ENCODE data around the gene BANP. TPM values are rescaled to one million over a fixed set of nuclear protein-coding genes. Genes with fewer than 3 reads are reported as not detected.
"Not testable (repeated sequence)": the region's sequence is repeated elsewhere in the genome, so short reads cannot be mapped to it uniquely, and the experiment has no call there.

The BANP gene
- total RNA-seq, 1 experiment from 2014 or later: 37.2 TPM

DNA sequence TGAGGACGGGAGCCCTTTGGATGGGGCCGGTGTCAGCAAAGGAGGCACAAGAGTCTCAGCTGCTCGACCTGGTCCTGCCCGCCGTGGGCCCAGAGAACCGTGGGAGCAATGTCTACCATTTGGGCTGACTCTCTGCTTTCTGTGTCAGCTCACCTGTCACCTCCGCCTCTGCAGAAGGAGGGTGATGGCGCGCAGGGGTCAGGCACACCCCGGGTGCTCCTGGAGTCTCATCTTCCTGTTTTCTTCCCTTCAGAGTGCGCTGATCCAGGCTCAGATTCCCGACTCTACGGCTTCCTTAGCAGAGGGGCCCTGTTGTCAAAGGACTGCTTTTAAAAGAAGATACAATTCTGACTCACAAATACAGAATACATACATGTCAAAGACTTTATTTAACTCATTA, 167.1 kb downstream of the BANP start:
- Histone ChIP-seq H3K4me3 (replicated peaks in 1 of 2; ENCODE audit: low read depth in 1 of 2, low read length in 2 of 2) (no peak overlapping the region), H3K4me2 (ENCODE audit: low read length) (peak overlapping the region; percentile 27; the same call in 1 of the 2 replicates)
- CTCF ChIA-PET: no interaction called here

DNA sequence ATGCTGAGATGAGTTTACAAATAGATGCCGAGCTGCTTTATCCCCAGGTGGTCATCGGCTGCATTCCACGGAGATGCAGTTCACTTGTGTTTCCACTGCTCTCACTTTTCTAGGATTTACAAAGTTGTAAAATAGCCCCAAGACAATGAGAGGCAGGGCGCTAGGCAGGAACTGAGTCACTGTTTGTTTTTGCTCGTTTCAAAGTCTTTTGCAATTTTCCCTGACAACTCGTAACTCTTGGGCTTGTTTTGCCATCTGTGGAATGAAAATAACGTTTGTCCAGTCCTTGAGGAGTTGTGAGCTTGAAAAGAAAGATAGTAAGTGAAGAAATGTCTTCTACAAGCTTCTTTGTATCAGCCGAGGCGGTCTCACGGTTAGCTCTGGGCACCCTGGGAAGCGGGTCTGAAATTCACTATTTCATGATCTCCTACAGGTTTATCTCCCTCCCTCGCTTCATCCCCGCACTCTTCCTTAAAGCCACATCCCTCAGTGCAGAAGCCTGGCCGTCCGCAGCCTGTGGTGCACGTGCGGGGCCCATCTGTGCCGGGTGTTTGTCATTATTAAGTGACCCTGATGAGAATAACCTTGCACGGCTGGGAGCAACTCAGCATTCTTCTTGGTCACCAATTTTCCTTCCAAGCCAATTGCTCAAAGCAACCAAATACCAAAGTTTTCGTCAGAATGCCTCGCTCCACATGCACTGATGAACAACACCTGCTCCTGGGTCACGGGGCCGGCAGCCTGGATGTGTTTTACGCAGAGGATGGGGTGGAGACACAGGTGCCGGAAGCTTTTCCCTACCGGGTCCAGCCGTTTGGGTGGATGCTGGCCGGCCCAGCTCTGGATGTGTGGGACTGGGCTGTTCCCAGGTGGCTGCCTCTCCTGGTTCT, 167.9 kb downstream of the BANP start:
- BruUV-seq (replicated peaks); H3K9ac ChIP-seq (ENCODE audit: low read length); H3K27me3 ChIP-seq (ENCODE audit: insufficient read depth, low read length); H3K4me3 ChIP-seq (replicated peaks in 1 of 2; ENCODE audit: low read depth in 1 of 2, low read length in 2 of 2); H3K27ac ChIP-seq (ENCODE audit: low read depth, low read length); intact Hi-C loops (cut with micrococcal nuclease); CTCF ChIA-PET; H2AFZ ChIP-seq (ENCODE audit: low read depth, low read length, poor library complexity, severe bottlenecking); H4K20me1 ChIP-seq (ENCODE audit: insufficient read depth); RAD21 ChIA-PET (ENCODE audit: low non-redundant PET in 1 of 2, low total read pairs in 2 of 2, uncharacterized antibody in 2 of 2, unreplicated experiment in 2 of 2); DNase-seq (ENCODE audit: low read depth, low spot score); POLR2A ChIA-PET; H3K36me3 ChIP-seq (ENCODE audit: control insufficient read depth in 1 of 2, insufficient read depth in 2 of 2, low read length in 2 of 2); H3K9me3 ChIP-seq (ENCODE audit: control insufficient read depth in 1 of 2, insufficient read depth in 1 of 2, low read depth in 1 of 2, low read length in 2 of 2); H3K9me2 ChIP-seq (ENCODE audit: insufficient read depth); H3K79me2 ChIP-seq (ENCODE audit: insufficient read depth, low read length): not testable (repeated sequence)
- ATAC-seq: peak; percentile 48
- Histone ChIP-seq H3K4me1 (ENCODE audit: control insufficient read depth in 1 of 2, insufficient read depth in 2 of 2, low read length in 2 of 2) (peaks cover 0 to 11% of the 10 kb centered on the region in 2 experiments; a peak in 2 of 4 replicates), H3K4me2 (ENCODE audit: low read length) (peak overlapping the region; percentile 27; the same call in 1 of the 2 replicates)

More for the DNA sequence above, 167.1 kb downstream of the BANP start:
- H3K36me3 ChIP-seq (ENCODE audit: control insufficient read depth in 1 of 2, insufficient read depth in 2 of 2, low read length in 2 of 2): no peaks in the 10 kb centered on the region
- H3K4me1 ChIP-seq (ENCODE audit: control insufficient read depth in 1 of 2, insufficient read depth in 2 of 2, low read length in 2 of 2): peaks cover 0 to 11% of the 10 kb centered on the region in 2 experiments; a peak in 2 of 4 replicates
- intact Hi-C loops (cut with micrococcal nuclease): no loop called here
- ChIA-PET POLR2A (no interaction called here), RAD21 (ENCODE audit: low non-redundant PET in 1 of 2, low total read pairs in 2 of 2, uncharacterized antibody in 2 of 2, unreplicated experiment in 2 of 2) (no interaction called here)
- H3K9me2 ChIP-seq (ENCODE audit: insufficient read depth): no peaks in the 10 kb centered on the region
- no peak for DNase-seq (ENCODE audit: low read depth, low spot score)
- H2AFZ ChIP-seq (ENCODE audit: low read depth, low read length, poor library complexity, severe bottlenecking): no peak overlapping the region
- BruUV-seq (replicated peaks): no TSS peak
- no peaks in the 10 kb centered on the region for H3K79me2 ChIP-seq (ENCODE audit: insufficient read depth, low read length)
- H3K27ac ChIP-seq (ENCODE audit: low read depth, low read length): no peak overlapping the region
- TF ChIP-seq POLR2A (IDR thresholded peaks at IDR 0.05; ENCODE audit: borderline replicate concordance, extremely low read depth, insufficient read depth, insufficient read length) (no peak), TCF7L2 (IDR thresholded peaks at IDR 0.05; ENCODE audit: borderline replicate concordance, extremely low read depth, insufficient read depth, insufficient read length) (no peak), SP1 (IDR thresholded peaks at IDR 0.05; ENCODE audit: low read depth) (no peak), RAD21 (IDR thresholded peaks at IDR 0.05; ENCODE audit: low read depth) (no peak), EGR1 (IDR thresholded peaks at IDR 0.05; ENCODE audit: low read depth) (no peak), JUND (IDR thresholded peaks at IDR 0.05) (no peak), YY1 (IDR thresholded peaks at IDR 0.05; ENCODE audit: extremely low read depth, insufficient replicate concordance, low read depth, low read length) (no peak), CEBPB (IDR thresholded peaks at IDR 0.05; ENCODE audit: low read depth) (no peak), ZFX (IDR thresholded peaks at IDR 0.05) (no peak), EZH2 (IDR thresholded peaks at IDR 0.05) (no peak), EZH2phosphoT487 (IDR thresholded peaks at IDR 0.05; ENCODE audit: borderline replicate concordance) (no peak)
- TF ChIP-seq, protein P1, sequence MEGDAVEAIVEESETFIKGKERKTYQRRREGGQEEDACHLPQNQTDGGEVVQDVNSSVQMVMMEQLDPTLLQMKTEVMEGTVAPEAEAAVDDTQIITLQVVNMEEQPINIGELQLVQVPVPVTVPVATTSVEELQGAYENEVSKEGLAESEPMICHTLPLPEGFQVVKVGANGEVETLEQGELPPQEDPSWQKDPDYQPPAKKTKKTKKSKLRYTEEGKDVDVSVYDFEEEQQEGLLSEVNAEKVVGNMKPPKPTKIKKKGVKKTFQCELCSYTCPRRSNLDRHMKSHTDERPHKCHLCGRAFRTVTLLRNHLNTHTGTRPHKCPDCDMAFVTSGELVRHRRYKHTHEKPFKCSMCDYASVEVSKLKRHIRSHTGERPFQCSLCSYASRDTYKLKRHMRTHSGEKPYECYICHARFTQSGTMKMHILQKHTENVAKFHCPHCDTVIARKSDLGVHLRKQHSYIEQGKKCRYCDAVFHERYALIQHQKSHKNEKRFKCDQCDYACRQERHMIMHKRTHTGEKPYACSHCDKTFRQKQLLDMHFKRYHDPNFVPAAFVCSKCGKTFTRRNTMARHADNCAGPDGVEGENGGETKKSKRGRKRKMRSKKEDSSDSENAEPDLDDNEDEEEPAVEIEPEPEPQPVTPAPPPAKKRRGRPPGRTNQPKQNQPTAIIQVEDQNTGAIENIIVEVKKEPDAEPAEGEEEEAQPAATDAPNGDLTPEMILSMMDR (IDR thresholded peaks at IDR 0.05 in 2 of 3, conservative IDR thresholded peaks at IDR 0.05 in 1 of 3; ENCODE audit: borderline replicate concordance in 1 of 3, insufficient read depth in 1 of 3, low read depth in 2 of 3, low read length in 2 of 3): no peak
- TF ChIP-seq, protein P2, sequence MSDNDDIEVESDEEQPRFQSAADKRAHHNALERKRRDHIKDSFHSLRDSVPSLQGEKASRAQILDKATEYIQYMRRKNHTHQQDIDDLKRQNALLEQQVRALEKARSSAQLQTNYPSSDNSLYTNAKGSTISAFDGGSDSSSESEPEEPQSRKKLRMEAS (IDR thresholded peaks at IDR 0.05): no peak
- TF ChIP-seq, protein P3, sequence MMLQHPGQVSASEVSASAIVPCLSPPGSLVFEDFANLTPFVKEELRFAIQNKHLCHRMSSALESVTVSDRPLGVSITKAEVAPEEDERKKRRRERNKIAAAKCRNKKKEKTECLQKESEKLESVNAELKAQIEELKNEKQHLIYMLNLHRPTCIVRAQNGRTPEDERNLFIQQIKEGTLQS (IDR thresholded peaks at IDR 0.05): no peak
- H3K27me3 ChIP-seq (ENCODE audit: insufficient read depth, low read length): no peaks in the 10 kb centered on the region
- H3K9ac ChIP-seq (ENCODE audit: low read length): no peak overlapping the region
- no peaks in the 10 kb centered on the region for H4K20me1 ChIP-seq (ENCODE audit: insufficient read depth)
- peak; percentile 21; the same call in 1 of the 2 replicates for ATAC-seq
- H3K9me3 ChIP-seq (ENCODE audit: control insufficient read depth in 1 of 2, insufficient read depth in 1 of 2, low read depth in 1 of 2, low read length in 2 of 2): no peaks in the 10 kb centered on the region

Data from HCT116 (cell line).